ENCODE data around the gene RBM3. TPM values are rescaled to one million over a fixed set of nuclear protein-coding genes. Genes with fewer than 3 reads are reported as not detected.

Gene RBM3
- total RNA-seq, 1 donor from 2014 or later: 294 TPM

- peaks cover 11% of the 10 kb centered on the region for H3K27me3 Mint-ChIP-seq (ENCODE audit: unreplicated experiment)
- TF ChIP-seq CTCF (IDR thresholded peaks at IDR 0.05; ENCODE audit: partially characterized antibody, unreplicated experiment): no peak
- H3K4me1 Mint-ChIP-seq (ENCODE audit: low read depth, unreplicated experiment): peaks cover 4% of the 10 kb centered on the region
- DNase-seq: no peak
- peak overlapping the region; percentile 96 for H3K4me3 Mint-ChIP-seq (ENCODE audit: unreplicated experiment)
- peaks cover 9% of the 10 kb centered on the region for H3K9me3 Mint-ChIP-seq (ENCODE audit: unreplicated experiment)
- no peaks in the 10 kb centered on the region for H3K36me3 Mint-ChIP-seq (ENCODE audit: unreplicated experiment)
- peak overlapping the region; percentile 100 for H3K27ac Mint-ChIP-seq (ENCODE audit: unreplicated experiment)
These were observed 1.8 kb downstream of the RBM3 start for GRCh38 chrX:48576108-48576507.

GRCh38 chrX:48578661-48579128 is 4.4 kb downstream of the RBM3 start:
- no peak overlapping the region for H3K27ac Mint-ChIP-seq (ENCODE audit: unreplicated experiment)
- peaks cover 9% of the 10 kb centered on the region for H3K27me3 Mint-ChIP-seq (ENCODE audit: unreplicated experiment)
- H3K4me3 Mint-ChIP-seq (ENCODE audit: unreplicated experiment): no peak overlapping the region
- peaks cover 8% of the 10 kb centered on the region for H3K9me3 Mint-ChIP-seq (ENCODE audit: unreplicated experiment)
- TF ChIP-seq CTCF (IDR thresholded peaks at IDR 0.05; ENCODE audit: partially characterized antibody, unreplicated experiment): no peak
- no peaks in the 10 kb centered on the region for H3K36me3 Mint-ChIP-seq (ENCODE audit: unreplicated experiment)
- no peak for DNase-seq
- H3K4me1 Mint-ChIP-seq (ENCODE audit: low read depth, unreplicated experiment): peaks cover 3% of the 10 kb centered on the region

- H3K9me3 Mint-ChIP-seq (ENCODE audit: unreplicated experiment): peaks cover 5% of the 10 kb centered on the region
- no peaks in the 10 kb centered on the region for H3K36me3 Mint-ChIP-seq (ENCODE audit: unreplicated experiment)
- TF ChIP-seq CTCF (IDR thresholded peaks at IDR 0.05; ENCODE audit: partially characterized antibody, unreplicated experiment): no peak
- no peaks in the 10 kb centered on the region for H3K4me1 Mint-ChIP-seq (ENCODE audit: low read depth, unreplicated experiment)
- peaks cover 6% of the 10 kb centered on the region for H3K27me3 Mint-ChIP-seq (ENCODE audit: unreplicated experiment)
- H3K27ac Mint-ChIP-seq (ENCODE audit: unreplicated experiment): no peak overlapping the region
- DNase-seq: no peak
- no peak overlapping the region for H3K4me3 Mint-ChIP-seq (ENCODE audit: unreplicated experiment)
These were observed 5.0 kb downstream of the RBM3 start for GRCh38 chrX:48579259-48579658.

GRCh38 chrX:48580662-48581061 is 6.4 kb downstream of the RBM3 start:
- H3K4me1 Mint-ChIP-seq (ENCODE audit: low read depth, unreplicated experiment): no peaks in the 10 kb centered on the region
- no peak for DNase-seq
- peaks cover 1% of the 10 kb centered on the region for H3K9me3 Mint-ChIP-seq (ENCODE audit: unreplicated experiment)
- H3K27ac Mint-ChIP-seq (ENCODE audit: unreplicated experiment): no peak overlapping the region
- H3K27me3 Mint-ChIP-seq (ENCODE audit: unreplicated experiment): peaks cover 1% of the 10 kb centered on the region
- TF ChIP-seq CTCF (IDR thresholded peaks at IDR 0.05; ENCODE audit: partially characterized antibody, unreplicated experiment): no peak
- no peaks in the 10 kb centered on the region for H3K36me3 Mint-ChIP-seq (ENCODE audit: unreplicated experiment)
- no peak overlapping the region for H3K4me3 Mint-ChIP-seq (ENCODE audit: unreplicated experiment)

- no peak for TF ChIP-seq CTCF (IDR thresholded peaks at IDR 0.05; ENCODE audit: partially characterized antibody, unreplicated experiment)
- no peaks in the 10 kb centered on the region for H3K4me1 Mint-ChIP-seq (ENCODE audit: low read depth, unreplicated experiment)
- H3K4me3 Mint-ChIP-seq (ENCODE audit: unreplicated experiment): no peak overlapping the region
- no peaks in the 10 kb centered on the region for H3K36me3 Mint-ChIP-seq (ENCODE audit: unreplicated experiment)
- no peaks in the 10 kb centered on the region for H3K9me3 Mint-ChIP-seq (ENCODE audit: unreplicated experiment)
- H3K27me3 Mint-ChIP-seq (ENCODE audit: unreplicated experiment): no peaks in the 10 kb centered on the region
- no peak for DNase-seq
- no peak overlapping the region for H3K27ac Mint-ChIP-seq (ENCODE audit: unreplicated experiment)
These were observed 10.4 kb downstream of the RBM3 start for GRCh38 chrX:48584698-48585097.

Measured in glutamatergic neuron (in vitro differentiated cells).